Body of pancreas (tissue), 4 donors: ENCODE data around the gene CD300H. TPM values are rescaled to one million over a fixed set of nuclear protein-coding genes. Genes with fewer than 3 reads are reported as not detected.

Source experiments
- ATAC-seq: fragments of 150-250 bp; one replicate; pipeline ENCODE4 v1.9.1; 2016
- DNase-seq, 4 donors: peaks; one replicate each; pipeline ENCODE4 v3.0.0-alpha.2; 2019
- H3K27ac ChIP-seq, 4 donors: fragments of 200-600 bp; sonication (generic); 1 replicate in 3 of 4; 2 replicates in 1 of 4; pipeline versions ENCODE4 v1.5.1 to v1.6.1; 2016 to 2019; ENCODE audit warnings: mild to moderate bottlenecking in 1 of 4, mixed read lengths in 1 of 4, moderate library complexity in 1 of 4
- H3K27me3 ChIP-seq, 2 donors: fragments of 200-600 bp; sonication (generic); one replicate each; pipeline ENCODE4 v1.6.0; 2016; ENCODE audit warnings: mild to moderate bottlenecking in 1 of 2
- H3K36me3 ChIP-seq, 2 donors: fragments of 200-600 bp; sonication (generic); replicated peaks in 1 of 2; 2 replicates each; pipeline ENCODE4 v1.5.1; 2016; ENCODE audit warnings: low read depth in 2 of 2; ENCODE audit not compliant: insufficient read depth in 1 of 2
- H3K4me1 ChIP-seq: fragments of 200-600 bp; sonication (generic); one replicate; pipeline ENCODE4 v1.6.0; 2016
- H3K4me3 ChIP-seq, 2 donors: fragments of 200-600 bp; sonication (generic); 1 replicate in 1 of 2; 2 replicates in 1 of 2; pipeline ENCODE4 v1.5.1; 2016 to 2019
- H3K9me3 ChIP-seq, 3 donors: fragments of 200-600 bp; sonication (generic); 1 replicate in 2 of 3; 2 replicates in 1 of 3; pipeline ENCODE4 v1.5.1; 2016
- CTCF ChIP-seq, 7 experiments: fragments of 450-650 bp in 4 of 7; fragments of 200-600 bp in 3 of 7; sonication (generic) in 3 of 7; IDR thresholded peaks; one replicate each; pipeline ENCODE4 v1.5.1; 2016 to 2019; ENCODE audit warnings: antibody characterized with exemption in 7 of 7
- POLR2A ChIP-seq, 3 donors: fragments of 450-650 bp; IDR thresholded peaks; one replicate each; pipeline ENCODE4 v1.6.1; 2016; ENCODE audit warnings: antibody characterized with exemption in 3 of 3, mild to moderate bottlenecking in 2 of 3
- WGBS, 2 donors: methylation state at CpG; one replicate each; pipeline ENCODE4 v1.1.5; 2017; 5-methylcytosine and 5-hydroxymethylcytosine counted together
- intact Hi-C: fragments of 100-400 bp; cut with DNase I; formaldehyde crosslinking; loops from one replicate; pipeline ENCODE4 v1.15.1; 2023
- total RNA-seq, 2 donors: library from RNA; depleted of rRNA; stranded (reverse); fragments of >200 nt; gene quantifications; one replicate each; pipeline ENCODE4 v1.1.0, GENCODE V29; 2016

Gene CD300H
- total RNA-seq, 2 donors from 2014 or later = not detected

- TF ChIP-seq POLR2A (IDR thresholded peaks at IDR 0.05) = no peak
- no peak for TF ChIP-seq CTCF (IDR thresholded peaks at IDR 0.05)
- H3K4me3 ChIP-seq = no peak overlapping the region
- H3K36me3 ChIP-seq = no peaks in the 10 kb centered on the region
- intact Hi-C loops = no loop called here
- no peaks in the 10 kb centered on the region for H3K4me1 ChIP-seq
- 48 to 50% methylated on average over 1 of the region's 1 CpG for WGBS, 2 donors
- no peak overlapping the region for H3K27ac ChIP-seq
- no peak for ATAC-seq
- no peak for DNase-seq
- no peaks in the 10 kb centered on the region for H3K9me3 ChIP-seq
- no peaks in the 10 kb centered on the region for H3K27me3 ChIP-seq
Measured at GRCh38 chr17:74607221-74607620, 39.9 kb upstream of the CD300H start.

GRCh38 chr17:74606050-74606449, 38.7 kb upstream of the CD300H start:
- Histone ChIP-seq H3K36me3 (no peaks in the 10 kb centered on the region), H3K4me3 (no peak overlapping the region), H3K9me3 (no peaks in the 10 kb centered on the region), H3K27ac (no peak overlapping the region), H3K27me3 (peaks cover 0 to 7% of the 10 kb centered on the region in 2 donors), H3K4me1 (no peaks in the 10 kb centered on the region)
- intact Hi-C loops = no loop called here
- TF ChIP-seq CTCF (IDR thresholded peaks at IDR 0.05) = no peak
- TF ChIP-seq POLR2A (IDR thresholded peaks at IDR 0.05) = no peak
- ATAC-seq (no peak), DNase-seq (no peak)
- WGBS, 2 donors = 80 to 84% methylated on average over 7 to 8 of the region's 8 CpGs

GRCh38 chr17:74605361-74605760, 38.1 kb upstream of the CD300H start:
- ATAC-seq (peak; percentile 38), DNase-seq (peak in 3 of 4 donors; percentile 20 to 29 (median 20))
- Histone ChIP-seq H3K27me3 (peaks cover 0 to 7% of the 10 kb centered on the region in 2 donors), H3K4me1 (no peaks in the 10 kb centered on the region), H3K27ac (no peak overlapping the region), H3K9me3 (no peaks in the 10 kb centered on the region), H3K4me3 (no peak overlapping the region), H3K36me3 (no peaks in the 10 kb centered on the region)
- intact Hi-C loops = no loop called here
- WGBS, 2 donors = 44 to 55% methylated on average over 10 of the region's 10 CpGs
- TF ChIP-seq CTCF (IDR thresholded peaks at IDR 0.05) (no peak), POLR2A (IDR thresholded peaks at IDR 0.05) (no peak)

GRCh38 chr17:74604761-74605160, 37.5 kb upstream of the CD300H start:
- WGBS, 2 donors = 49 to 65% methylated on average over 10 of the region's 10 CpGs
- H3K4me1 ChIP-seq = no peaks in the 10 kb centered on the region
- no peak overlapping the region for H3K27ac ChIP-seq
- H3K27me3 ChIP-seq = peaks cover 0 to 7% of the 10 kb centered on the region in 2 donors
- no peak overlapping the region for H3K4me3 ChIP-seq
- no peaks in the 10 kb centered on the region for H3K36me3 ChIP-seq
- ATAC-seq (no peak), DNase-seq (no peak)
- TF ChIP-seq CTCF (IDR thresholded peaks at IDR 0.05) (no peak), POLR2A (IDR thresholded peaks at IDR 0.05) (no peak)
- no peaks in the 10 kb centered on the region for H3K9me3 ChIP-seq
- intact Hi-C loops = no loop called here

- no peak for ATAC-seq
- H3K27me3 ChIP-seq = peaks cover 0 to 7% of the 10 kb centered on the region in 2 donors
- H3K27ac ChIP-seq = no peak overlapping the region
- no peaks in the 10 kb centered on the region for H3K4me1 ChIP-seq
- no peaks in the 10 kb centered on the region for H3K9me3 ChIP-seq
- H3K36me3 ChIP-seq = no peaks in the 10 kb centered on the region
- no peak for DNase-seq
- H3K4me3 ChIP-seq = no peak overlapping the region
- intact Hi-C loops = no loop called here
- no peak for TF ChIP-seq POLR2A (IDR thresholded peaks at IDR 0.05)
- no peak for TF ChIP-seq CTCF (IDR thresholded peaks at IDR 0.05)
- WGBS, 2 donors = 75 to 83% methylated on average over 3 to 6 of the region's 6 CpGs
Measured at GRCh38 chr17:74604200-74604599, 36.9 kb upstream of the CD300H start.
